GM15510 (cell line): Measurements from ENCODE around the gene ZNF496.

Source experiments
- POLR2A ChIP-seq: IDR thresholded peaks from 3 replicates; pipeline ENCODE4 v1.6.1; 2011; ENCODE audit warnings: borderline replicate concordance; ENCODE audit not compliant: insufficient read length; ENCODE audit errors: extremely low read depth

Gene ZNF496

GRCh38 chr1:247316590-247317197 lies 15.0 kb downstream of the ZNF496 start:
- TF ChIP-seq POLR2A = no peak

- TF ChIP-seq POLR2A = no peak
These were observed 27.6 kb downstream of the ZNF496 start for GRCh38 chr1:247304031-247304430.

DNA sequence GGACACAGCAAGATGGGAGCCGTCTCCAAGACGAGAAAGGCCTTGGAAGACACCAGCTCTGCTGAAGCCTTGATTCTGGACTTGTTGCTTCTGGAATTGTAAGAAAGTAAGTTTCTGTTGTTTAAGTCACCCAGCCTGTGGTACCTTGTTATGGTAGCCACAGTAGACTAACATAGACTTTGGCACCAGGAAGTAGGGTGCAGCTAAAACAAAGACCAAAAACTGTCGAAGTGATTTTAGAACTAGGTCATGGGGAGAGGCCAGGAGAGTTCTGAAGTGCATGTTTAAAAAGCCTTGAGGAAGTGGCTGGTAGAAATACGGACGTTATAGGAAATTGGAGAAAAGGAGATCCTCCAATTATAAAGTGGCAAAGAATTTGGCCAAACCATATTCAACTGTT lies 28.5 kb downstream of the ZNF496 start:
- TF ChIP-seq POLR2A = no peak

- TF ChIP-seq POLR2A = no peak
These were observed 30.5 kb downstream of the ZNF496 start for GRCh38 chr1:247301176-247301540.

- no peak for TF ChIP-seq POLR2A
These were observed 31.0 kb downstream of the ZNF496 start for GRCh38 chr1:247300491-247301175.

- no peak for TF ChIP-seq POLR2A
These were observed 31.8 kb downstream of the ZNF496 start for GRCh38 chr1:247299723-247300381.

DNA sequence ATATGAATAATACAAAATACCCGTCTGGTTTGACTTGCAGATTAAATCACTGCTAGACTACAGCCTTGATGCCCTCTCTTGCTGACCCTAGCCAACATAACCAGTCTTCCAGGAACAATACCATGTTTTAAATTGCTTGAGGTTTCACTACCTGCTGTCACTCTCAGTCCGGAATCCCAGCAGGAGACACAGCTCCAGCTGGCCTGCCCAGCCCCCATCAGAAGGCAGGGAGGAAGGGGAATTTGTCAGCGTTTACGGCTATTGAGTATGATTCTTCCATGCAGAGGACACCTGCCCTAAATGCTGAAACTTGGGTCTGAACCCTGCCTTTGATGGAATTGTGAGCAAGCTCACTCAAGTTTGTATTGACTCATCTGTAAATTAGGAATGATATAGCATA lies 33.0 kb downstream of the ZNF496 start:
- no peak for TF ChIP-seq POLR2A

DNA sequence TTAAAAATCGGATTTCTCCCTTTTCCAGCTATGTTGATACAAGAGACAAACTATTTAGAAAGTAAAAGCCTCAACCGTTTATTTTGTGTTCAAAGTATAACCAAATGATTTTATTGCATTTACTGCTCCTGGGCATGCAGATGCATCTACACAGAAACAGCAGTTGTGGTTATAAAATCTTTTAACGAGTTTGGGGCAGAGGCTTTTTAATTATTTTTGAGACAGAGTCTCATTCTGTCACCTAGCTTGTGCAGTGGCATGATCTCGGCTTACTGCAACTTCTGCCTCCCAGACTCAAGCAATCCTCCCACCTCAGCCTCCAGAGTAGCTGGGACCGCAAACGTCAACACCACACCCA lies 33.6 kb downstream of the ZNF496 start:
- TF ChIP-seq POLR2A = no peak

GRCh38 chr1:247297263-247298123 lies 34.2 kb downstream of the ZNF496 start:
- no peak for TF ChIP-seq POLR2A

- TF ChIP-seq POLR2A = no peak
These were observed 35.0 kb downstream of the ZNF496 start for GRCh38 chr1:247296599-247297180.

DNA sequence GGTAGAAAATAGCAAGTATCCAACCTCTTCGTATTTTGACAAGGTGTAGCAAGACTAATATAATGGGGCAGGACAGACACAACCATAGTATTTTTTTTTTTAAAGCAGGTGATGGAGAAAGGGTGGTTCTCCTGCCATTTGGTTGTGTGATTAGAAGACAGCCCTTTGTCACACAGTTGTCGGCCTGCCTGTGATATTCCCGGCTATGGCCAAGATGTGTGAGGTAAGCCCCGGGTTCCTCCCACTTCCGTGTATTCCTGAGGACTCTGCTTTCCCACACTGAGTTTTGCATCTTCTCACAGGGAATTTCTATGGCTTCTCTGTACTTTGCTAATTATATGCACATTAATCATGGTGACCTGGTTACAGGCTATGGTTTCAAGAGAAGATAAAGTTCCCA lies 35.9 kb downstream of the ZNF496 start:
- no peak for TF ChIP-seq POLR2A

DNA sequence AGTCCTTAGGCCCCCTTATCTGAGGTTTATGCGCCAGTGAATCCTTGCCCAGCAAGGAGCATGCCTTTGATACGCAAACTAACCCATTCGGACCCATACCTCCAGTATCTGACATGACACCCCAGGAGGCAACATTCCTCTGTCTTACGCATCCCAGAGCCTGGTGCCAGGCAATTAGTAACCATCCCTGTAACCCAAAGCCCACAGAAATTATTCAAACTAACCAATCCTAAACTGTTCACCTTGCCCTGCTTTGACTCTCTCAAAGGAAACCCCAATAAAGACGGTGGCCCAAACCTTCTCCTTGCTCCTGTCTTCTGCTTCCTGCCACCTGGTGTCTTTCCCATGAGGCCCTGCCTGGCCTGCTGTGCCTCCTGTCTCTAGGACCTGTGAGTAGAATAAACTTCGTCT lies 36.4 kb downstream of the ZNF496 start:
- TF ChIP-seq POLR2A = no peak

- TF ChIP-seq POLR2A = no peak
These were observed 37.4 kb downstream of the ZNF496 start for GRCh38 chr1:247294282-247294681.

DNA sequence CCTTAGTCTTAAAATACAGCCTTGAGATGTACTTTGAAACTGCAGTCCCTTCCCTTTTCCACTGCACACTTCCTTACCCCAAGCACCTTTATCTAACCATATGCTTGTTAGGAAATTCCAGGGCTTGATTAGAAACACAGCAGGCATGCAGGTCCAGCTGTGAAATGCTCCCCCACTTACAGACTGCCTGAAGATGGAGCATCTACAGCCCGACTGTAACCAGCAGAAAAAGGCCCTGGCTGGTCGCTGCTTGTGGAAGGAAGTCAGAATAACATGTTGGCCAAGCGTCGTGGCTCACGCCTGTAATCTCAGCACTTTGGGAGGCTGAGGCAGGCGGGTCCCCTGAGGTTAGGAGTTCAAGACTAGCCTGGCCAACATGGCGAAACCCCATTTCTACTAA lies 38.6 kb downstream of the ZNF496 start:
- no peak for TF ChIP-seq POLR2A

DNA sequence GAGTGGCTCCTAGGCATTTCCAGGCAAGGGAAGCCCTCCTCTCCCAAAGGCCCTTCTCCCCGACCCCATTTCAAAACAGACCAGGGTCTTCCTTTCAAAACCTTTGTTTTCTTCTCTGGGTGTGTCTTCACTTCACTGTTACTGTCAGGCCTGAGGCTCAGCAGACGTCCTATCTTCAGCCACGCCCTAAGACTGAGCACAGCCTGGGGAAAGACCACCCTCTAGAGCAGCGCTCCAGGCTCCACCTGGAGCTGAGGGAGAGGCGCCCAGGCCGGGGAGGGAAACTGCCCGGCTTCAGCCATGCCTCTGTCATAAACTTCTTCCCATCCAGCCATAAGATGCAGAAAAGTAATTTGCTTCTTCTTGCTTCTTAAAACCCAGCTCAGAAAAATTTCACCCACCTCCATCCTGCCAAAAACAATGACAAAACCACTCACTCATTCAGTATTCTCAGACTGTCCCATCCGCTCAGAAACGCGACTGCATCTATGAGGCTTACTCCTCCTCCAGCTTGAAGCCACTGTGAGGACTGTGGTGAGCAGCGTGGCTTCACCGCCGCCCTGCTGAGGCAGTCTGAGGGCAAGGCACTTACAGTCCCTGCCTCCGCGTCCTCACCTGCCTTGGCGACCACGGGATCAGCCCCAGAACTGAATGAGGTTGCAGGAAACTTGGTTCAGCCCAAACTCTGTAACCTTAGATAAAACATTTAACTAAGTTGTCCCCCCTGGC lies 39.7 kb downstream of the ZNF496 start:
- no peak for TF ChIP-seq POLR2A

DNA sequence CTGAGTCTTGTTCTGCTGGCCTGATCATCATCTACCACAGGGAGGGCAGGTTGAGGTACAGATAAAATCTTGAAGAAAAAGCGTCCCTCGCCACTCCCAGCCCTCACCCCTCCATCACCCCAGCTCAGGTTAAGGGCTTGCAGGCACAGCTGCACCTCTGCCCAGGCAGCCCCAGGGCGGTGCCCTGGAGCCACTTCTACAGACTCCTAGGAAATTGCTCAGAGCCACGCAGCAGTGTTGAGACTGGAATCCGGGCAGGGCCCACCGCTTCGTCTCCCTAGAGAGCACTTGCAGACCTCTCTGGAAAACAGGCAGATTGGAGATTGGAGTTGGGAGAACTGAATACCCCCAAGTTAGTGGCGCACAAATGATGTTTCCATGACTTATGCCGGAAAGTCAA lies 40.5 kb downstream of the ZNF496 start:
- no peak for TF ChIP-seq POLR2A
